HepG2 (cell line): ENCODE measurements around the gene LAMA1. TPM values are rescaled to one million over a fixed set of nuclear protein-coding genes. Genes with fewer than 3 reads are reported as not detected.

ENCODE experiments used
- ADNP ChIP-seq: sonication (generic); formaldehyde crosslinking; IDR thresholded peaks from 2 replicates; pipeline ENCODE4 v1.4.0; 2020; ENCODE audit warnings: missing genetic modification reagents
- ATAD3A ChIP-seq: sonication (generic); formaldehyde crosslinking; IDR thresholded peaks from 2 replicates; pipeline ENCODE4 v1.4.0; 2020; ENCODE audit warnings: missing genetic modification reagents
- FOXP1 ChIP-seq, 2 experiments: fragments of 450-650 bp in 1 of 2; IDR thresholded peaks; 2 replicates each; pipeline ENCODE4 v1.6.1; 2017 to 2018; ENCODE audit warnings: antibody characterized with exemption in 1 of 2
- GLI4 ChIP-seq: sonication (generic); formaldehyde crosslinking; IDR thresholded peaks from 2 replicates; pipeline ENCODE4 v1.5.1; 2020; ENCODE audit warnings: missing genetic modification reagents, mild to moderate bottlenecking, moderate library complexity, borderline replicate concordance
- JUNB ChIP-seq: sonication (generic); formaldehyde crosslinking; IDR thresholded peaks from 2 replicates; pipeline ENCODE4 v1.8.0; 2022; ENCODE audit warnings: missing genetic modification reagents, mild to moderate bottlenecking, borderline replicate concordance
- MAFF ChIP-seq: IDR thresholded peaks from 2 replicates; pipeline ENCODE4 v1.6.1; 2011; ENCODE audit warnings: low read depth, low read length, improper control_type of control experiment
- ZFP36L1 ChIP-seq: sonication (generic); formaldehyde crosslinking; IDR thresholded peaks from 2 replicates; pipeline ENCODE4 v1.8.0; 2022; ENCODE audit warnings: mild to moderate bottlenecking, missing genetic modification reagents, moderate library complexity
- ZNF501 ChIP-seq: sonication (generic); formaldehyde crosslinking; IDR thresholded peaks from 2 replicates; pipeline ENCODE4 v1.5.1; 2020; ENCODE audit warnings: mild to moderate bottlenecking, moderate library complexity, missing genetic modification reagents
- ZNF510 ChIP-seq: sonication (generic); formaldehyde crosslinking; IDR thresholded peaks from 2 replicates; pipeline ENCODE4 v1.4.0; 2020; ENCODE audit warnings: low read depth, mild to moderate bottlenecking, missing genetic modification reagents
- polyA plus RNA-seq, 8 experiments: library from polyadenylated mRNA; depleted of rRNA in 3 of 8; stranded (reverse) in 7 of 8; unstranded in 1 of 8; fragments of >200 nt; fragmentation: Illumina TruSeq in 4 of 8; extraction: Trizol in 4 of 8; gene quantifications; 2 replicates each; pipeline versions ENCODE4 v1.2.1 to v1.2.3, GENCODE V29; 2011 to 2016; ENCODE audit warnings: low read depth in 4 of 8, missing spikeins in 1 of 8, mixed read lengths in 1 of 8; ENCODE audit not compliant: insufficient read depth in 1 of 8
- small RNA-seq, 3 experiments: library from RNA; depleted of rRNA; stranded (forward); fragments of <200 nt; gene quantifications; one replicate each; pipeline ENCODE3, GENCODE V24; 2012; ENCODE audit warnings: low read depth in 2 of 3, low replicate concordance in 1 of 3; ENCODE audit not compliant: insufficient read length in 3 of 3, insufficient read depth in 2 of 3
- total RNA-seq, 5 experiments: library from RNA; depleted of rRNA; stranded (reverse); fragments of >200 nt; fragmentation: Illumina TruSeq; extraction: Trizol; gene quantifications; 2 replicates each; pipeline ENCODE4 v1.2.3, GENCODE V29; 2016; ENCODE audit warnings: low read depth in 1 of 5
- TF ChIP-seq, protein P1 (sequence below): sonication (generic); formaldehyde crosslinking; IDR thresholded peaks from 2 replicates; pipeline ENCODE4 v1.4.0; 2020; ENCODE audit warnings: missing genetic modification reagents, borderline replicate concordance

Gene LAMA1
- total and polyA plus RNA-seq, 2 of the 13 experiments (the other 11 are each of a cell fraction or from before 2014, with no cell fraction given) = 0.05 to 0.44 TPM

DNA sequence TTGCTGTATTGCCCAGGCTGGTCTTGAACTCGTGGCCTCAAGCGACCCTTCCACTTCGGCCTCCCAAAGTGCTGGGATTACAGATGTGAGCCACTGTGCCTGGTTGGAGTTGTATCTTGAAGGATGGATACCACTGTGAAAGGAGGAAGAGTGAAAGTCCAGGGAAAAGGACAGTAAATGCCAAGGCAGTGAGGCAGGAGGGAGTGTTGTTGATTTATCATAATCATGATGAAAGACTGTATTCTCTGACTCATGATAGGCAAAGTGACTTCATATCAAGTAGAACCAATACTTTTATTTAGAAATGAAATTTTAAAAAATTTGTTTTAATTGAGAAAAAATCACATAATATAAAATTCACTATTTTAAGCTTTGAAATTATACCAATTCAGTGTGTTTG is 225.8 kb downstream of the LAMA1 start (continued):
- TF ChIP-seq FOXP1 (IDR thresholded peaks at IDR 0.05) = no peak
- TF ChIP-seq FOXP1 (CRISPR knock-in tag; IDR thresholded peaks at IDR 0.05) = no peak
- TF ChIP-seq, protein P1, sequence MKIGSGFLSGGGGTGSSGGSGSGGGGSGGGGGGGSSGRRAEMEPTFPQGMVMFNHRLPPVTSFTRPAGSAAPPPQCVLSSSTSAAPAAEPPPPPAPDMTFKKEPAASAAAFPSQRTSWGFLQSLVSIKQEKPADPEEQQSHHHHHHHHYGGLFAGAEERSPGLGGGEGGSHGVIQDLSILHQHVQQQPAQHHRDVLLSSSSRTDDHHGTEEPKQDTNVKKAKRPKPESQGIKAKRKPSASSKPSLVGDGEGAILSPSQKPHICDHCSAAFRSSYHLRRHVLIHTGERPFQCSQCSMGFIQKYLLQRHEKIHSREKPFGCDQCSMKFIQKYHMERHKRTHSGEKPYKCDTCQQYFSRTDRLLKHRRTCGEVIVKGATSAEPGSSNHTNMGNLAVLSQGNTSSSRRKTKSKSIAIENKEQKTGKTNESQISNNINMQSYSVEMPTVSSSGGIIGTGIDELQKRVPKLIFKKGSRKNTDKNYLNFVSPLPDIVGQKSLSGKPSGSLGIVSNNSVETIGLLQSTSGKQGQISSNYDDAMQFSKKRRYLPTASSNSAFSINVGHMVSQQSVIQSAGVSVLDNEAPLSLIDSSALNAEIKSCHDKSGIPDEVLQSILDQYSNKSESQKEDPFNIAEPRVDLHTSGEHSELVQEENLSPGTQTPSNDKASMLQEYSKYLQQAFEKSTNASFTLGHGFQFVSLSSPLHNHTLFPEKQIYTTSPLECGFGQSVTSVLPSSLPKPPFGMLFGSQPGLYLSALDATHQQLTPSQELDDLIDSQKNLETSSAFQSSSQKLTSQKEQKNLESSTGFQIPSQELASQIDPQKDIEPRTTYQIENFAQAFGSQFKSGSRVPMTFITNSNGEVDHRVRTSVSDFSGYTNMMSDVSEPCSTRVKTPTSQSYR (CRISPR knock-in tag) = no peak
- TF ChIP-seq MAFF = no peak
- no peak for TF ChIP-seq JUNB (CRISPR knock-in tag)
- TF ChIP-seq ATAD3A (CRISPR knock-in tag) = no peak
- no peak for TF ChIP-seq ADNP (CRISPR knock-in tag)
- TF ChIP-seq ZNF501 = no peak
- no peak for TF ChIP-seq ZFP36L1 (CRISPR knock-in tag)
- no peak for TF ChIP-seq GLI4 (CRISPR knock-in tag)
- no peak for TF ChIP-seq ZNF510

Small RNA genes within 50 kb of the gene (small RNA-seq; reads per million reads assigned to genes)
- 0 reads per million in 3 experiments for gene RNU6-916P

Other genes with a start within 250 kb of the LAMA1 start
- gene LRRC30, start 113.3 kb upstream of the LAMA1 start, total RNA-seq (2016; rRNA removed; fragmentation: Illumina TruSeq; extraction: Trizol) = not detected in 2 replicates
- gene LRRC30, start 113.3 kb upstream of the LAMA1 start, polyA plus RNA-seq (2011; rRNA removed) = not detected in 2 replicates